Measurements from ENCODE around the gene HEBP2.

The HEBP2 gene

GRCh38 chr6:138455746-138456400, 51.9 kb downstream of the HEBP2 start:
- no peak for DNase-seq

DNA sequence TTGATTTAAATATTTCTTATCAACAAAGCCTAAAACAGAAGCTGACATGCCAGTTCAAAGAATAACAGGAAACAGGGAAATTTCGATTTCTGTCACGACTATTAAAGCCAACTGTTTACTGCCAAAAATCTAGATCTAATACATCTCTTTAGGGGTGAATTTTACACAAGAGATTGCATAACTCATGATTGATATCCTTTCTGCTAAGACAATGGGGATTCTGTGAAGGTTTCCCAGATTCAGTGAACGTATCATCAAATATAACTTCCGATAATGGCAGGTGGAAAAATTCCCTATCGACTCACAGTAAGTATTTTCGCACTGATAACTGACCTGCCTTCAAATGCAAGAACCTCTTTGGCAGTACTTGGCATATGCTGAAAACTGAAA, 52.4 kb downstream of the HEBP2 start:
- no peak for DNase-seq

DNA sequence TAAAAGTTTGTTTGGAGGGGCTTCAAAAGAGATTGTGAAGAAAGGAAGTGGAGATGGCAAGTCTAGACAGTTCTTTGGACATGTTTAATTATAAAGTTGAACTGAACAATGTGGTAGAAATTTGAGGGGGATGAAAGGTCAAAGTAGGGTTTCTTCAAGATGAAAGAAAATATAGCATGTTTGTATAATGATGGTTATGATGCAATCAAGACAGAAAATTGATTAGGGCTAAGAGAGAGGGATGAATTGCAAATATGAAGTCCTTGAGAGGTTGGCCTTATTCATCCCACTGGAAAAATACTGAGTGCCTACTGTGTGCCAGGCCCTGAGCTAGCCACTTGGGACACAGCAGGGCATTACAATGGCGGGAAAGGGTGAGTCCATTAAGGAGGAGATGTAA, 57.6 kb downstream of the HEBP2 start:
- no peak for DNase-seq

GRCh38 chr6:138464085-138464484, 60.1 kb downstream of the HEBP2 start:
- no peak for DNase-seq

GRCh38 chr6:138465007-138465645, 61.1 kb downstream of the HEBP2 start:
- DNase-seq, result no peak

DNA sequence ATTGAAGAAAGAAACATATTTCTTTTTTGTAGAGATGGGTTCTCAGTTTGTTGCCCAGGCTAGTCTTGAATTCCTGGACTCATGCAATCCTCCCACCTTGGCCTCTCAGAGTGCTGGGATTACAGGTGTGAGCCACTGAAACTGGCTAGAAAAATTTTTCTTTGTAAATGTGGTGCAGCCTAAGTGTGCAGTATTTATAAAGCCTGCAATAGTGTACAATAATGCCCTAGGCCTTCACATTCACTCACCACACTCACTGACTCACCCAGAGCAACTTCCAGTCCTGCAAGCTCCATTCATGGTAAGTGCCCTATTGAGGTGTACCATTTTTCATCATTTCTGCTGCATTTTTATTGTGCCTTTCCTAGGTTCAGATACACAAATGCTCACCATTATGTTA, 63.9 kb downstream of the HEBP2 start:
- no peak for DNase-seq

DNA sequence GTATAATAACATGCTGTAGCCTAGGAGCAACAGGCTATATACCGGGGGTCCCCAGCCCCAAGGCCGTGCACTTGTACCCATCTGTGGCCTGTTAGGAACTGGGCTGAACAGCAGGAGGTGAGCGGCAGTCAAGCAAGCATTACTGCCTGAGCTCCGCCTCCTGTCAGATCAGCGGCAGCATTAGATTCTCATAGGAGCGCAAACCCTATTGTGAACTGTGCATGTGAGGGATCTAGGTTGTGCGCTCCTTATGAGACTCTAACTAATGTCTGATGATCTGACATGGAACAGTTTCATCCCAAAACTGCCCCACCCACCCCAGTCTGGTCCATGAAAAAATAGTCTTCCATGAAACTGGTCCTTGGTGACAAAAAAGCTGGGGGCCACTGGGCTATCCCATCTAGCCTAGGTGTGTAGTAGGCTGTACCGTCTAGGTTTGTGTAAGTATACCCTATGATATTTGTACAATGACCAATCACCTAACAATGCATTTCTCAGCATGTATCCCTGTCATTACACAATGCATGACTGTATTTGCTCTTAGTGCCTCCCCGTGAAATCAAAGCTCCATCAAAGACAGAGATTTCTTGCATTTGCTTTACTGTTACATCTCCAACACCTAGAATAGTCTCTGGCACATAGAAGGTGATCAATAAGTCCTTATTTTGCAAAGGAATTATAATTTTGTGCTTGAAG, 64.4 kb downstream of the HEBP2 start:
- no peak for DNase-seq

Data from femur (tissue), 1 donor.